ENCODE results near the gene TSPAN15. TPM values are rescaled to one million over a fixed set of nuclear protein-coding genes. Genes with fewer than 3 reads are reported as not detected.

TSPAN15 gene
- total RNA-seq, 1 experiment from 2014 or later: 7.7 TPM

DNA sequence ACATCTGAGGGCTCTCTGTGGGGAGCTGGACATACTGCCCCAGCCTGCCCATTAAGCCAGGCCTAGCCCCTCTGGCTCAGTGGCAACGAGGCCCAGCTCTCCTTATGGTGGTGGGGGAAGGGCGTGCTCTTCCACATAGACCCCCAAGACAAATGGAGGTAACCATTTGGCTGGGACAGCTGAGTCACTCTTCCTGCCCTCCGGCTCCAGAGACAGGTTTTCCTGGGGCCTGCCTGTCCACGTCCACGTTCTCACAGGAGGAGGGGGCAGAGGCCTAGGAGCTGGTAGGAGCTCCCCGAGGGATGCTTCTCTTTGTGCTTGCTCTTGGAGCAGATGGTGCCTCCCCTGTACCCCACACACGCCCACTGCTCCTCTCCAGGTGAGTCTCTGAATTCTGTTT is 33.5 kb downstream of the TSPAN15 start:
- Histone ChIP-seq H3K79me2 (ENCODE audit: insufficient read depth, low read length) (no peaks in the 10 kb centered on the region), H3K27ac (ENCODE audit: insufficient read length, low read depth, low read length) (no peak overlapping the region), H3K79me1 (ENCODE audit: insufficient read depth, low read depth, low read length, poor library complexity, severe bottlenecking) (no peaks in the 10 kb centered on the region), H2BK5ac (ENCODE audit: insufficient read length, low read length) (no peak overlapping the region), H2AFZ (ENCODE audit: low read length) (no peak overlapping the region), H4K20me1 (ENCODE audit: control insufficient read depth, insufficient read depth, insufficient read length) (no peaks in the 10 kb centered on the region), H3K4me2 (ENCODE audit: insufficient read depth, insufficient read length, low read length) (no peak overlapping the region), H3K9me3 (ENCODE audit: control insufficient read depth, low read depth, low read length) (peaks cover 4% of the 10 kb centered on the region), H2BK20ac (ENCODE audit: low read depth, low read length, poor library complexity, severe bottlenecking) (no peak overlapping the region), H3K9ac (ENCODE audit: extremely low read depth, insufficient read length, low read length) (no peak overlapping the region), H4K5ac (ENCODE audit: insufficient read length, low read depth, low read length) (no peak overlapping the region), H3K18ac (ENCODE audit: insufficient read length, low read depth, low read length) (no peak overlapping the region), H3K4me1 (ENCODE audit: insufficient read depth, low read length) (no peaks in the 10 kb centered on the region; the same call in 1 of the 2 replicates), H2AK5ac (ENCODE audit: insufficient read length, low read length) (no peak overlapping the region), H2BK15ac (ENCODE audit: low read depth, low read length) (no peak overlapping the region), H3K23me2 (ENCODE audit: insufficient read length, low read depth, low read length, poor library complexity, severe bottlenecking) (no peaks in the 10 kb centered on the region), H4K8ac (replicated peaks; ENCODE audit: insufficient read length, low read depth, low read length) (no peak overlapping the region), H3K23ac (ENCODE audit: insufficient read length, low read depth, low read length) (no peak overlapping the region), H3K14ac (ENCODE audit: insufficient read depth, low read length) (no peak overlapping the region; the same call in 1 of the 2 replicates), H3K27me3 (ENCODE audit: insufficient read depth, low read length) (no peaks in the 10 kb centered on the region), H4K91ac (ENCODE audit: insufficient read length, low read depth, low read length) (peak overlapping the region; percentile 65), H3K56ac (ENCODE audit: insufficient read length, low read depth, low read length) (no peak overlapping the region), H3T11ph (ENCODE audit: low read length) (no peak overlapping the region), H3K4ac (ENCODE audit: low read depth, low read length) (no peak overlapping the region), H2BK120ac (ENCODE audit: low read depth, low read length, poor library complexity, severe bottlenecking) (no peak overlapping the region), H2BK12ac (ENCODE audit: insufficient read length, low read depth, low read length) (no peak overlapping the region)
- Mint-ChIP-seq H3K4me3 (no peak overlapping the region; a peak in 1 of 5 replicates), H3K27me3 (ENCODE audit: low read depth) (peaks cover 2% of the 10 kb centered on the region), H3K4me1 (peaks cover 5 to 9% of the 10 kb centered on the region in 2 experiments), H3K27ac (no peak overlapping the region; a peak in 1 of 7 replicates), H3K36me3 (ENCODE audit: insufficient read depth in 1 of 3, low read depth in 3 of 3) (peaks cover 13 to 18% (median 17%) of the 10 kb centered on the region in 3 experiments), H3K9me3 (peaks cover 14 to 20% of the 10 kb centered on the region in 2 experiments)
- WGBS (ENCODE audit: extremely low coverage, insufficient read length, low lambda C conversion rate): no CpG with 5 or more reads among the region's 7 CpGs
- TF ChIP-seq, protein P1, sequence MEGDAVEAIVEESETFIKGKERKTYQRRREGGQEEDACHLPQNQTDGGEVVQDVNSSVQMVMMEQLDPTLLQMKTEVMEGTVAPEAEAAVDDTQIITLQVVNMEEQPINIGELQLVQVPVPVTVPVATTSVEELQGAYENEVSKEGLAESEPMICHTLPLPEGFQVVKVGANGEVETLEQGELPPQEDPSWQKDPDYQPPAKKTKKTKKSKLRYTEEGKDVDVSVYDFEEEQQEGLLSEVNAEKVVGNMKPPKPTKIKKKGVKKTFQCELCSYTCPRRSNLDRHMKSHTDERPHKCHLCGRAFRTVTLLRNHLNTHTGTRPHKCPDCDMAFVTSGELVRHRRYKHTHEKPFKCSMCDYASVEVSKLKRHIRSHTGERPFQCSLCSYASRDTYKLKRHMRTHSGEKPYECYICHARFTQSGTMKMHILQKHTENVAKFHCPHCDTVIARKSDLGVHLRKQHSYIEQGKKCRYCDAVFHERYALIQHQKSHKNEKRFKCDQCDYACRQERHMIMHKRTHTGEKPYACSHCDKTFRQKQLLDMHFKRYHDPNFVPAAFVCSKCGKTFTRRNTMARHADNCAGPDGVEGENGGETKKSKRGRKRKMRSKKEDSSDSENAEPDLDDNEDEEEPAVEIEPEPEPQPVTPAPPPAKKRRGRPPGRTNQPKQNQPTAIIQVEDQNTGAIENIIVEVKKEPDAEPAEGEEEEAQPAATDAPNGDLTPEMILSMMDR (conservative IDR thresholded peaks at IDR 0.05): no peak
- DNase-seq: no peak

Measured in H9 (cell line).